GM21786 (cell line): ENCODE data around the gene TGFBRAP1.
"Not testable (repeated sequence)": the region's sequence is repeated elsewhere in the genome, so short reads cannot be mapped to it uniquely, and the experiment has no call there.

Experiments used
- ATAC-seq: cut with Tn5 transposase; IDR thresholded peaks from one replicate; pipeline ENCODE4 v1.9.1; 2021; ENCODE audit not compliant: unreplicated experiment

The TGFBRAP1 gene

DNA sequence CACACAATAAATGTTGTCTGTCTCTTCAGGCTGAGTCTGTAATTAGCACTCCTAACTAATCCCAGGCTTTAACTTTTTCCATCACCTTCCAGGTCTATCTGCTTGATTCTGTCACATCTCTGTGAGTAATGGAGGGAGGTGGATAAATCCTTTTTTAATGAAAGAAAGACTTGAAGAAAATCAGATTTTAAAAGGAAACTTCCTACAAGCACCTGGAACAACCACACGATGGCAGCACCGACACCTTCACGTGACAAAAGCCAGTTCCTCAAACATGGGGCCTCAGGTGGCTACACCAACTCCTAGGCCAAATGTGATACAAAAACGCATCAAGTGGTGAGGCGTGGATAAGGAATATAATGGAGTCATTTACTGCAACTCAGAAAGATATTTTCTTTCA lies 41.8 kb downstream of the TGFBRAP1 start:
- no peak for ATAC-seq

- ATAC-seq = no peak
Measured at GRCh38 chr2:105283532-105283931, 46.0 kb downstream of the TGFBRAP1 start.

- ATAC-seq = no peak
Measured at GRCh38 chr2:105280281-105280680, 49.3 kb downstream of the TGFBRAP1 start.

GRCh38 chr2:105279126-105279525 lies 50.4 kb downstream of the TGFBRAP1 start:
- ATAC-seq = no peak

DNA sequence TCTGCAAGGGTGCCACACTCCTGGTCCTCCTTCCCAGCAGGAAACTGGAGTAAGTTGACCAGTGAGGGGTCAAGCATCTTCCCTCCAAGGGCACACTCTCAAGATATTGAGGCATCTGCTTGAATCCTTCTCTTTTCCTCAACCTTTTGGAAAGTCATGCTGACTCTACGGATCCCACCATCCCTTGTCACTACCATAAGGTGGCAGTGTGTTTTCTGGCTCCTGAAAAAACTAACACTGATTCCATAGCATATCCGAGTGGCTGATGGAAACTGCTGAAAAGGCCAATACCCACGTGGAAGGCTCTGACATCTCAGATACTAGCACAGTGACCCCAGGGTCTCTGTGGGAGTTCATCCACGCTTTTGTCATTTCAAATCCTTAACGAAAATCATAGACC lies 50.9 kb downstream of the TGFBRAP1 start:
- ATAC-seq = no peak

GRCh38 chr2:105274046-105274445 lies 55.5 kb downstream of the TGFBRAP1 start:
- ATAC-seq = no peak

DNA sequence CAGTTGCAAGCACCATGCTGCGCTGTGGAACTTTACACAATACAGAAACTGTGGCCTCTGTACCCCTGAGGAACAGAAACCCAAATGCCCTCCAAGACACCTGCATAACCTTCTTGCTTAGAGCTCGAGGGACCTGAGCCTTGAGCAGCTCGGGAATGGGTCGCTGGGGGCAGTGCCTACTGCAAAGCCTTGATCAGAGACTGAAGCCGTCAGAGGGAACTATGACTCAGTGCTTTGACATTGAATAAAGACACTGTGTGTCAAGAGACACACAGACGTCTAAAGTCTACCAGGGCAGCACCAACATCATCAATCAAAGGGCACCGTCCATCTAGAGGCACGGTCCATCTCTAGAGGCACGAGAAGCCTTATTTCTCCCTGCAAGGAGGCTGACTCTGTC lies 57.4 kb downstream of the TGFBRAP1 start:
- no peak for ATAC-seq

DNA sequence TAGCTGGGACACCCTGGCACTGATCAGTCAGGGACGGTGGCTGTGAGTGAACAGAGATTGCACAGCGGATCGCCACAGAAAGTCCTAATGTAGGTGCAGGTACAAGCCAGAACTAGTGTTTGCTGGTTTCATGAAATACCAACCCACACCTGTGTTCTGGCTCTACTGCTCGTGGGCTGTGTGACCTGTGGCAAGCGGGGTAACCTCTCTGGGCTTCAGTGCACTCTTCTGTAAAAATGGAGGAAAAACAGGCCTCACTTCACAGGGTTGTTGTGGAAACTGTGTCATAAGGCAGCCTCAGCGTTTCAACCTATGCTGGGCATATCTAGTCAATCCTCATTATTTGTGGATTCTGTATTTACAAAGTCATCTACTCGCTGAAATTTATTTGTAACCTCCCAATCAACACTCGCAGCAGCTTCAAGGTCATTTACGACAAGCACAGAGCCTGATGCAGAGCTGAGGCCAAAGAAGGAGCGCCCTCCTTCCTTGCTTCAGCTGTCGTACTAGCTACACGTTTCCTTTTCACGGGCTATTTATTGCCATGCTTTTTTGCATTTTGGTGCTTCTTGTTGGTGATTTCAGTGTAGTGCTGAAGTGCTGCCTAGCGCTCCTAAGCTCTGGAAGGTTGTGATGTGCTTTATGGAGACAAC lies 58.0 kb downstream of the TGFBRAP1 start:
- no peak for ATAC-seq

DNA sequence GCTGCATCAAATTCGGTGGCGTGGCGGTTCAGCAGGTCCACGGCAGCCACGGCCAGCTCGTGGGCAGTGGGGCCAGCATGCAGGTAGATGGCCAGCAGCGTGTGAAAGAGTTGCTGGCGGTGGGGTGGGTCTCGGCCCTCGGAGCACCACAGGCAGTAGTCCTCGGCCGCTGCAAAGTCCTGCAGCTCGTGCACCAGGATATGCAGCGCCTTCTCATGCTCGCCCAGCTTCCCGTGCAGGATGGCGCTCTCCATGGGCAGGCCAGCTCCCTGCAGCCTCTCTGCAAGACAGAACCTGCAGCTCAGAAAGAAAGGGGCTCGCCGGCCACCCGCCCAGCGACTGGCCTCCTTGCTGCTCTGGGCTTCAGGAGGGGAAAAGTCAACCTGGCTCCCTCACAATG lies 60.1 kb downstream of the TGFBRAP1 start:
- ATAC-seq = no peak

- no peak for ATAC-seq
Measured at GRCh38 chr2:105262651-105263091, 66.9 kb downstream of the TGFBRAP1 start.

- no peak for ATAC-seq
Measured at GRCh38 chr2:105261061-105261460, 68.5 kb downstream of the TGFBRAP1 start.

DNA sequence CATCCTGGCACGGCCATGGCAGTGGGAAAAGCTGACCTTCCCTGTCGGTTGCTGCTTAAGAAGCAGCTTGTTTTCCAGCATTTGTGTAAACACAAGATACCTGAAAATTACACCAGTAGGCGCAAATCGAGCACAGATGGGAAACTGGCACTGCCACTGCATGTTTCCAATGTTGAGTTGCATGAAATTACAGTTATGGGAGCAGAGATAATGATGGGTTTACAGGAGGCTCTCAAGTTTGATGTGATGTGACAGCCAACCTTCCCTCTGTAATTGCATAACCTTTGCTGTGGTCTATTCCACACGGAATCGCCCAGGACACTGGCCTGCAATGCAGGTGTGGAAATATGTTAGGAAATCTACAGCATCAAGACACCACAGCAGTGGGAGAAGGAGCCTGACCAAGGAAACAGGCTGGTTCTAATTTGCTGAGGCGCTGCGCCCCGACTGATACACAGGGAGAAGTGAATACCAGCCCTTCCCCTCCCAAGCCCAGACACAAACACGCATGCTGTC lies 70.6 kb downstream of the TGFBRAP1 start:
- ATAC-seq = no peak

GRCh38 chr2:105257981-105258380 lies 71.6 kb downstream of the TGFBRAP1 start:
- no peak for ATAC-seq

GRCh38 chr2:105256431-105257047 lies 73.0 kb downstream of the TGFBRAP1 start:
- no peak for ATAC-seq

GRCh38 chr2:105255979-105256378 lies 73.6 kb downstream of the TGFBRAP1 start:
- ATAC-seq = no peak

DNA sequence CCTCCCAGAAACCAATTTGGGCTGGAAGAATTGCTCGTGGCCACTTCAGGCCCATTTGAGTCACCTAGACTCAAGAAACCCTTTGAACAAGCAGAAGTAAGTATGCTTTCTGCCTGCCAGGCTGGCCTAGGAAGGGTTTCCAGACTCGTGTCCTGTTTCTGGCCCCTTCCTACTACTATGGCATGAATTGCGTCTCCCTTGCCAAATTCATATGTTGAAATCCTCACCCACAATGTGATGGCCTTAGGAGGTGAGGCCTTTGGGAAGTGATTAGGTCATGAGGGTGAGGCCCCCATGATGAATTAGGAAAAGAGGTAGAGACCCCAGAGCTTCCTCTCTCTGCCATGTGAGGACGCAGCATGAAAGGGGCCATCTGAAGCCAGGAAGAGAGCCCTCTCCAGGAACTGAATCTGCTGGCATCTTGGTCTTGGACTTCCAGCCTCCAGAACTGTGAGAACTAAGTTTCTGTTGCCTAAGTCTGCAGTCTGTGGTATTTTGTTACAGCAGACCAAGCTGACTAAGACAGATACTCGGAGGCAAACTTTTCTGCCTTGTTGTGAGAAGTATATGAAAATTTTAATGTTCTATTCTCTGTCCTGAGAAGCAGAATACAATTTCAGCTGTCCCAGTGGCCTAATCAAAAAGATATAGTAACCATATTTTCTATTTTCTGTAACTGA lies 74.9 kb downstream of the TGFBRAP1 start:
- no peak for ATAC-seq

DNA sequence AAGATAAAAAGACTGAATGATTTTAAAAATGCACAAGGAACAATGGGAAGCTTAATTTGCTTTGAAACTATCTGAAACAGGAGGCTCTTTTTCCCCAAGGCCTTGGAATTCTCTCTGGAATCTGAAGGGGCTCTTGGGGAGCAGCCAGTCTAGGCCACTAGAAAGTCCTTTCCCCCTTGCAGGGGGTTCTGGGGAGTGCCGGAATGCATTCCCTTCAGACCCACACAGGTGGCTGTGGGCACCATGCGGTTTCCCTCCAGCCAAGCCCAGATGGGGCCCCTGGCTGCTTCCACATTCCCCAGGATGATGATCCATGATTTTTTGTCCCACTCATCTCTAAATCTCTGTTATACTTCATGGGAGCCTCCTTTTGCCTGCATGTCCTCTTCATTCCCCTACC lies 77.3 kb downstream of the TGFBRAP1 start:
- ATAC-seq = no peak

GRCh38 chr2:105251016-105251648 lies 78.4 kb downstream of the TGFBRAP1 start:
- not testable (repeated sequence) for ATAC-seq

GRCh38 chr2:105249891-105250290 lies 79.6 kb downstream of the TGFBRAP1 start:
- no peak for ATAC-seq

- no peak for ATAC-seq
Measured at GRCh38 chr2:105249181-105249580, 80.4 kb downstream of the TGFBRAP1 start.

GRCh38 chr2:105248316-105249070 lies 81.0 kb downstream of the TGFBRAP1 start:
- no peak for ATAC-seq
